Measurements from ENCODE around the gene RFXAP. TPM values are rescaled to one million over a fixed set of nuclear protein-coding genes. Genes with fewer than 3 reads are reported as not detected.

RFXAP gene
- polyA plus RNA-seq, 1 donor from 2014 or later = 14.2 TPM

- no peaks in the 10 kb centered on the region for H3K9me3 ChIP-seq (ENCODE audit: low read length)
- H2AFZ ChIP-seq (ENCODE audit: low read depth, low read length) = peak overlapping the region; percentile 41
- H3K9ac ChIP-seq (ENCODE audit: low read length) = peak overlapping the region; percentile 86
- H3K4me3 ChIP-seq (ENCODE audit: low read length) = peak overlapping the region; percentile 85
- peak overlapping the region; percentile 79 for H3K27ac ChIP-seq (ENCODE audit: low read length)
- TF ChIP-seq EP300 (conservative IDR thresholded peaks at IDR 0.05; ENCODE audit: poor library complexity, severe bottlenecking) = no peak
- TF ChIP-seq CTCF (IDR thresholded peaks at IDR 0.05; ENCODE audit: poor library complexity, severe bottlenecking) = no peak
- no peak for TF ChIP-seq REST (IDR thresholded peaks at IDR 0.05; ENCODE audit: borderline replicate concordance)
- TF ChIP-seq EZH2 (IDR thresholded peaks at IDR 0.05; ENCODE audit: borderline replicate concordance, insufficient read depth, low read length, poor library complexity, severe bottlenecking) = no peak
- TF ChIP-seq SMC3 (conservative IDR thresholded peaks at IDR 0.05; ENCODE audit: poor library complexity) = no peak
- no peak for TF ChIP-seq MXI1 (conservative IDR thresholded peaks at IDR 0.05; ENCODE audit: poor library complexity, severe bottlenecking)
- no peak for TF ChIP-seq RAD21 (conservative IDR thresholded peaks at IDR 0.05)
- no peak for TF ChIP-seq POLR2AphosphoS5 (IDR thresholded peaks at IDR 0.05)
- TF ChIP-seq TAF1 (IDR thresholded peaks at IDR 0.05; ENCODE audit: low read depth) = no peak
- peaks cover 7% of the 10 kb centered on the region for H3K36me3 ChIP-seq (ENCODE audit: insufficient read depth, low read length)
- H4K20me1 ChIP-seq (ENCODE audit: insufficient read depth) = no peaks in the 10 kb centered on the region
- H3K9me2 ChIP-seq (ENCODE audit: insufficient read depth, low read length) = no peaks in the 10 kb centered on the region
- peaks cover 32% of the 10 kb centered on the region for H3K79me2 ChIP-seq (replicated peaks; ENCODE audit: insufficient read depth, low read length)
- H3F3A ChIP-seq (ENCODE audit: insufficient read depth, low read length, poor library complexity, severe bottlenecking) = no peaks in the 10 kb centered on the region
- no peaks in the 10 kb centered on the region for H3K27me3 ChIP-seq (ENCODE audit: insufficient read depth, low read depth, low read length)
- peak overlapping the region; percentile 83 for H3K4me2 ChIP-seq (ENCODE audit: low read length)
Observed at GRCh38 chr13:36817996-36818803, 822 bp upstream of the RFXAP start.

- TF ChIP-seq CTCF (IDR thresholded peaks at IDR 0.05; ENCODE audit: poor library complexity, severe bottlenecking) = no peak
- TF ChIP-seq EP300 (conservative IDR thresholded peaks at IDR 0.05; ENCODE audit: poor library complexity, severe bottlenecking) = no peak
- TF ChIP-seq EZH2 (IDR thresholded peaks at IDR 0.05; ENCODE audit: borderline replicate concordance, insufficient read depth, low read length, poor library complexity, severe bottlenecking) = no peak
- no peak for TF ChIP-seq POLR2AphosphoS5 (IDR thresholded peaks at IDR 0.05)
- H3K27me3 ChIP-seq (ENCODE audit: insufficient read depth, low read depth, low read length) = no peaks in the 10 kb centered on the region
- H3K27ac ChIP-seq (ENCODE audit: low read length) = peak overlapping the region; percentile 79
- no peaks in the 10 kb centered on the region for H3F3A ChIP-seq (ENCODE audit: insufficient read depth, low read length, poor library complexity, severe bottlenecking)
- peak overlapping the region; percentile 59 for H2AFZ ChIP-seq (ENCODE audit: low read depth, low read length)
- H3K4me3 ChIP-seq (ENCODE audit: low read length) = peak overlapping the region; percentile 85
- peak overlapping the region; percentile 95 for H3K4me2 ChIP-seq (ENCODE audit: low read length)
- no peaks in the 10 kb centered on the region for H3K9me2 ChIP-seq (ENCODE audit: insufficient read depth, low read length)
- H3K36me3 ChIP-seq (ENCODE audit: insufficient read depth, low read length) = peaks cover 7% of the 10 kb centered on the region
- H3K79me2 ChIP-seq (replicated peaks; ENCODE audit: insufficient read depth, low read length) = peaks cover 40% of the 10 kb centered on the region
- peak overlapping the region; percentile 86 for H3K9ac ChIP-seq (ENCODE audit: low read length)
- H3K9me3 ChIP-seq (ENCODE audit: low read length) = no peaks in the 10 kb centered on the region
- no peaks in the 10 kb centered on the region for H4K20me1 ChIP-seq (ENCODE audit: insufficient read depth)
Observed at GRCh38 chr13:36819739-36820090, 693 bp downstream of the RFXAP start.
